Measurements from ENCODE around the gene CD74. TPM values are rescaled to one million over a fixed set of nuclear protein-coding genes. Genes with fewer than 3 reads are reported as not detected.

CD74 gene
- total RNA-seq, 1 experiment from 2014 or later, result 0.22 TPM

GRCh38 chr5:150400316-150401075, 12.2 kb downstream of the CD74 start:
- TF ChIP-seq, protein P1, sequence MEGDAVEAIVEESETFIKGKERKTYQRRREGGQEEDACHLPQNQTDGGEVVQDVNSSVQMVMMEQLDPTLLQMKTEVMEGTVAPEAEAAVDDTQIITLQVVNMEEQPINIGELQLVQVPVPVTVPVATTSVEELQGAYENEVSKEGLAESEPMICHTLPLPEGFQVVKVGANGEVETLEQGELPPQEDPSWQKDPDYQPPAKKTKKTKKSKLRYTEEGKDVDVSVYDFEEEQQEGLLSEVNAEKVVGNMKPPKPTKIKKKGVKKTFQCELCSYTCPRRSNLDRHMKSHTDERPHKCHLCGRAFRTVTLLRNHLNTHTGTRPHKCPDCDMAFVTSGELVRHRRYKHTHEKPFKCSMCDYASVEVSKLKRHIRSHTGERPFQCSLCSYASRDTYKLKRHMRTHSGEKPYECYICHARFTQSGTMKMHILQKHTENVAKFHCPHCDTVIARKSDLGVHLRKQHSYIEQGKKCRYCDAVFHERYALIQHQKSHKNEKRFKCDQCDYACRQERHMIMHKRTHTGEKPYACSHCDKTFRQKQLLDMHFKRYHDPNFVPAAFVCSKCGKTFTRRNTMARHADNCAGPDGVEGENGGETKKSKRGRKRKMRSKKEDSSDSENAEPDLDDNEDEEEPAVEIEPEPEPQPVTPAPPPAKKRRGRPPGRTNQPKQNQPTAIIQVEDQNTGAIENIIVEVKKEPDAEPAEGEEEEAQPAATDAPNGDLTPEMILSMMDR (conservative IDR thresholded peaks at IDR 0.05; ENCODE audit: low read depth, low read length), result no peak
- TF ChIP-seq EZH2phosphoT487 (IDR thresholded peaks at IDR 0.05; ENCODE audit: borderline replicate concordance, low read length) (no peak), EZH2 (IDR thresholded peaks at IDR 0.05; ENCODE audit: low read length, unreplicated experiment) (no peak)
- POLR2A ChIA-PET (ENCODE audit: unreplicated experiment), result no interaction called here
- intact Hi-C loops (cut with micrococcal nuclease), result no loop called here
- Histone ChIP-seq H3K27ac (ENCODE audit: low read length) (no peak overlapping the region), H3K9me2 (replicated peaks; ENCODE audit: low read length) (no peaks in the 10 kb centered on the region), H4K20me1 (ENCODE audit: low read length) (no peaks in the 10 kb centered on the region), H2AFZ (ENCODE audit: low read length) (no peak overlapping the region), H3K27me3 (ENCODE audit: low read length) (no peaks in the 10 kb centered on the region), H3K9me3 (ENCODE audit: low read length) (no peaks in the 10 kb centered on the region), H3K4me1 (ENCODE audit: insufficient read depth, low read length) (no peaks in the 10 kb centered on the region), H3K4me2 (ENCODE audit: low read length) (no peak overlapping the region), H3K4me3 (ENCODE audit: low read length) (no peak overlapping the region), H3F3A (ENCODE audit: low read length, unreplicated experiment) (no peaks in the 10 kb centered on the region), H3K9ac (ENCODE audit: low read length) (no peak overlapping the region), H3K36me3 (ENCODE audit: low read depth, low read length) (peaks cover 40% of the 10 kb centered on the region), H3K79me2 (ENCODE audit: low read length) (no peaks in the 10 kb centered on the region)
- DNase-seq, result no peak
- no peak for ATAC-seq
- no TSS peak for BruUV-seq (replicated peaks)
- CTCF ChIA-PET, result no interaction called here

DNA sequence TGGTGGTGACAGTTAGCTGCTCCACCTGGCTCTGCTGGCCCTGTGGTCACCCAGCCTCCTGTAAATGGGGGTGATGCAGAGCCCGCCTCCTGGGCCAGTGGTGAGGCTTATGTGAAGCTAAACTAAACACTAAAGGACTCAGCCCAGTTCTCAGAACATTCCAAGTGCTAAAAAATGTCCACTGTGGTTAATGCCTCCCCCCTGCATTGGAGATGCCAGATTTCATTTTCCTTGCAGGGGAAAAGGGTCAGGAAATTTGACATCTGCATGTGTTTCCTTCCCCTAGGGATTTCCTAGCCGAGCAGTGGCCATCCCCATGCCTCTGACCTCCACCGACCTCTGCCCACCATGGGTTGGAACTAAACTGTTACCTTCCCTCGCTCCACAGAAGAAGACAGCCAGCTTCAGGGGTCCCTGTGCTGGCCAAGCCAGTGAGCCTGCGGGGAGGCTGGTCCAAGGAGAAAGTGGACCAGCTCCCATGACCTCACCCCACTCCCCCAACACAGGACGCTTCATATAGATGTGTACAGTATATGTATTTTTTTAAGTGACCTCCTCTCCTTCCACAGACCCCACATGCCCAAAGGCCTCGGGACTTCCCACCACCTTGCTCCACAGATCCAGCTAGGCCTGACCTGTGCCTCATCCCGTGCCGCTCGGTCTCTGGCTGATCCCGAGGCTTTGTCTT, 13.0 kb downstream of the CD74 start:
- Histone ChIP-seq H3K27ac (ENCODE audit: low read length) (no peak overlapping the region), H3K36me3 (ENCODE audit: low read depth, low read length) (peaks cover 46% of the 10 kb centered on the region), H3K9me3 (ENCODE audit: low read length) (no peaks in the 10 kb centered on the region), H3K4me1 (ENCODE audit: insufficient read depth, low read length) (no peaks in the 10 kb centered on the region), H4K20me1 (ENCODE audit: low read length) (no peaks in the 10 kb centered on the region), H3K27me3 (ENCODE audit: low read length) (no peaks in the 10 kb centered on the region), H3F3A (ENCODE audit: low read length, unreplicated experiment) (no peaks in the 10 kb centered on the region), H3K9ac (ENCODE audit: low read length) (no peak overlapping the region), H3K4me3 (ENCODE audit: low read length) (no peak overlapping the region), H3K4me2 (ENCODE audit: low read length) (no peak overlapping the region), H2AFZ (ENCODE audit: low read length) (no peak overlapping the region), H3K9me2 (replicated peaks; ENCODE audit: low read length) (no peaks in the 10 kb centered on the region), H3K79me2 (ENCODE audit: low read length) (no peaks in the 10 kb centered on the region)
- CTCF ChIA-PET, result no interaction called here
- ATAC-seq, result no peak
- DNase-seq, result no peak
- intact Hi-C loops (cut with micrococcal nuclease), result no loop called here
- no TSS peak for BruUV-seq (replicated peaks)
- TF ChIP-seq EZH2phosphoT487 (IDR thresholded peaks at IDR 0.05; ENCODE audit: borderline replicate concordance, low read length) (no peak), EZH2 (IDR thresholded peaks at IDR 0.05; ENCODE audit: low read length, unreplicated experiment) (no peak)
- TF ChIP-seq, protein P1 (conservative IDR thresholded peaks at IDR 0.05; ENCODE audit: low read depth, low read length), result no peak
- POLR2A ChIA-PET (ENCODE audit: unreplicated experiment), result no interaction called here

Measured in PC-3 (cell line).